ENCODE measurements around the gene GPR83. TPM values are rescaled to one million over a fixed set of nuclear protein-coding genes. Genes with fewer than 3 reads are reported as not detected.

The GPR83 gene
- total and polyA plus RNA-seq, 7 donors = 0.10 to 0.55 (median 0.41) TPM; not detected in 2

GRCh38 chr11:94423507-94423906, 22.3 kb upstream of the GPR83 start:
- TF ChIP-seq CTCF (IDR thresholded peaks at IDR 0.05) (no peak), EP300 (IDR thresholded peaks at IDR 0.05) (no peak), POLR2A (IDR thresholded peaks at IDR 0.05) (no peak), POLR2AphosphoS5 (IDR thresholded peaks at IDR 0.05) (no peak)
- intact Hi-C loops (cut with DNase I) = no loop called here
- Histone ChIP-seq H3K27me3 (no peaks in the 10 kb centered on the region), H3K27ac (no peak overlapping the region), H3K4me3 (no peak overlapping the region), H3K36me3 (peaks cover 0 to 39% (median 7%) of the 10 kb centered on the region in 4 donors), H3K9me3 (no peaks in the 10 kb centered on the region), H3K4me1 (no peaks in the 10 kb centered on the region)
- 93 to 95% methylated on average over 3 of the region's 3 CpGs for WGBS, 2 donors
- no peak for DNase-seq

GRCh38 chr11:94418123-94418765, 17.0 kb upstream of the GPR83 start:
- Histone ChIP-seq H3K36me3 (peaks cover 0 to 20% (median 0%) of the 10 kb centered on the region in 4 donors), H3K27ac (no peak overlapping the region), H3K4me3 (no peak overlapping the region), H3K9me3 (no peaks in the 10 kb centered on the region), H3K4me1 (peaks cover 0 to 7% (median 0%) of the 10 kb centered on the region in 4 donors), H3K27me3 (no peaks in the 10 kb centered on the region)
- 78 to 85% methylated on average over 3 of the region's 3 CpGs for WGBS, 2 donors
- no peak for TF ChIP-seq POLR2A (IDR thresholded peaks at IDR 0.05)
- TF ChIP-seq EP300 (IDR thresholded peaks at IDR 0.05) = no peak
- no peak for TF ChIP-seq POLR2AphosphoS5 (IDR thresholded peaks at IDR 0.05)
- no peak for TF ChIP-seq CTCF (IDR thresholded peaks at IDR 0.05)
- DNase-seq = no peak
- intact Hi-C loops (cut with DNase I) = loop anchor here (5.0 kb wide), 2 partner anchors 236 to 521 kb away; no protein-coding TSS in a partner anchor

GRCh38 chr11:94417386-94417987, 16.3 kb upstream of the GPR83 start:
- WGBS, 2 donors = 52 to 70% methylated on average over 4 of the region's 4 CpGs
- H3K27me3 ChIP-seq = no peaks in the 10 kb centered on the region
- TF ChIP-seq POLR2A (IDR thresholded peaks at IDR 0.05) (no peak), CTCF (IDR thresholded peaks at IDR 0.05) (peak in 3 of 4 experiments; percentile 36 to 62 (median 53))
- intact Hi-C loops (cut with DNase I) = loop anchor here (5.0 kb wide), 2 partner anchors 235 to 520 kb away; no protein-coding TSS in a partner anchor
- peaks cover 0 to 15% (median 0%) of the 10 kb centered on the region in 4 donors for H3K36me3 ChIP-seq
- no peaks in the 10 kb centered on the region for H3K9me3 ChIP-seq
- H3K27ac ChIP-seq = no peak overlapping the region
- H3K4me3 ChIP-seq = no peak overlapping the region
- peaks cover 0 to 7% (median 0%) of the 10 kb centered on the region in 4 donors for H3K4me1 ChIP-seq
- DNase-seq = no peak

- DNase-seq = no peak
- intact Hi-C loops (cut with DNase I) = no loop called here
- 88 to 90% methylated on average over 4 of the region's 4 CpGs for WGBS, 2 donors
- TF ChIP-seq EP300 (IDR thresholded peaks at IDR 0.05) = no peak
- TF ChIP-seq POLR2A (IDR thresholded peaks at IDR 0.05) = no peak
- peaks cover 0 to 13% (median 11%) of the 10 kb centered on the region in 4 donors for H3K4me1 ChIP-seq
- H3K27ac ChIP-seq = no peak overlapping the region
- H3K4me3 ChIP-seq = no peak overlapping the region
- no peaks in the 10 kb centered on the region for H3K9me3 ChIP-seq
- peaks cover 5 to 23% (median 14%) of the 10 kb centered on the region in 3 donors for H3K27me3 ChIP-seq
- H3K36me3 ChIP-seq = no peaks in the 10 kb centered on the region
Measured at GRCh38 chr11:94405062-94405833, 4.0 kb upstream of the GPR83 start.

- Histone ChIP-seq H3K4me3 (no peak overlapping the region), H3K36me3 (no peaks in the 10 kb centered on the region), H3K27ac (no peak overlapping the region), H3K4me1 (peaks cover 0 to 13% (median 11%) of the 10 kb centered on the region in 4 donors), H3K27me3 (peaks cover 12 to 40% (median 25%) of the 10 kb centered on the region in 3 donors), H3K9me3 (no peaks in the 10 kb centered on the region)
- intact Hi-C loops (cut with DNase I) = no loop called here
- TF ChIP-seq POLR2AphosphoS5 (IDR thresholded peaks at IDR 0.05) (no peak), EP300 (IDR thresholded peaks at IDR 0.05) (no peak), POLR2A (IDR thresholded peaks at IDR 0.05) (no peak), CTCF (IDR thresholded peaks at IDR 0.05) (no peak)
- DNase-seq = no peak
- 10 to 14% methylated on average over 1 of the region's 1 CpG for WGBS, 2 donors
Measured at GRCh38 chr11:94402355-94402754, 1.1 kb upstream of the GPR83 start.

All from sigmoid colon (tissue), 7 donors.